Stimulated activated CD4-positive, alpha-beta T cell treated with anti-CD3 and anti-CD28 coated beads, Interleukin-4, amount 100 ng/mL, for 24 hours (primary cell): ENCODE data around the gene NOX5.
A peak's percentile ranks its signal among the peaks of the same experiment; 100 is the strongest.

Experiments used
- DNase-seq: peaks from one replicate; pipeline ENCODE4 v3.0.0-alpha.2; 2020

The NOX5 gene

GRCh38 chr15:69026355-69026754 is 11.9 kb downstream of the NOX5 start:
- no peak for DNase-seq

GRCh38 chr15:69027976-69028518 is 13.6 kb downstream of the NOX5 start:
- no peak for DNase-seq

GRCh38 chr15:69031013-69032001 is 16.8 kb downstream of the NOX5 start:
- peak; percentile 18 for DNase-seq

GRCh38 chr15:69032031-69032430 is 17.5 kb downstream of the NOX5 start:
- no peak for DNase-seq

GRCh38 chr15:69032703-69033373 is 18.3 kb downstream of the NOX5 start:
- no peak for DNase-seq

- no peak for DNase-seq
Measured at GRCh38 chr15:69034352-69034751, 19.9 kb downstream of the NOX5 start.

- no peak for DNase-seq
Measured at GRCh38 chr15:69035205-69035917, 20.9 kb downstream of the NOX5 start.

GRCh38 chr15:69035918-69036258 is 21.4 kb downstream of the NOX5 start:
- DNase-seq = no peak

GRCh38 chr15:69036826-69037225 is 22.3 kb downstream of the NOX5 start:
- DNase-seq = no peak

GRCh38 chr15:69037482-69037881 is 23.0 kb downstream of the NOX5 start:
- DNase-seq = no peak

GRCh38 chr15:69037977-69038376 is 23.5 kb downstream of the NOX5 start:
- DNase-seq = no peak

GRCh38 chr15:69038508-69038907 is 24.0 kb downstream of the NOX5 start:
- no peak for DNase-seq

- DNase-seq = no peak
Measured at GRCh38 chr15:69039516-69040225, 25.2 kb downstream of the NOX5 start.

GRCh38 chr15:69042531-69042930 is 28.0 kb downstream of the NOX5 start:
- DNase-seq = no peak

GRCh38 chr15:69045802-69046201 is 31.3 kb downstream of the NOX5 start:
- DNase-seq = no peak

- no peak for DNase-seq
Measured at GRCh38 chr15:69046781-69047180, 32.3 kb downstream of the NOX5 start.

- no peak for DNase-seq
Measured at GRCh38 chr15:69049976-69050375, 35.5 kb downstream of the NOX5 start.

- no peak for DNase-seq
Measured at GRCh38 chr15:69055251-69055650, 40.8 kb downstream of the NOX5 start.

- DNase-seq = no peak
Measured at GRCh38 chr15:69056365-69056764, 41.9 kb downstream of the NOX5 start.

- peak; percentile 77 for DNase-seq
Measured at GRCh38 chr15:69058830-69059556, 44.5 kb downstream of the NOX5 start.

- no peak for DNase-seq
Measured at GRCh38 chr15:69059557-69059943, 45.1 kb downstream of the NOX5 start.

GRCh38 chr15:69060041-69060481 is 45.6 kb downstream of the NOX5 start:
- no peak for DNase-seq
